ENCODE data around the gene YIF1B. TPM values are rescaled to one million over a fixed set of nuclear protein-coding genes. Genes with fewer than 3 reads are reported as not detected.

YIF1B gene
- total RNA-seq, 2 experiments from 2014 or later, result 69.7 to 76.7 TPM

GRCh38 chr19:38288123-38288855, 27.5 kb downstream of the YIF1B start:
- Mint-ChIP-seq H3K36me3 (no peaks in the 10 kb centered on the region), H3K4me1 (peaks cover 4% of the 10 kb centered on the region), H3K27ac (no peak overlapping the region), H3K4me3 (no peak overlapping the region), H3K27me3 (no peaks in the 10 kb centered on the region), H3K9me3 (ENCODE audit: low read depth) (no peaks in the 10 kb centered on the region)
- DNase-seq (no peak), ATAC-seq (no peak)
- CTCF ChIA-PET, result no interaction called here

GRCh38 chr19:38287604-38288003, 28.1 kb downstream of the YIF1B start:
- H3K27ac Mint-ChIP-seq, result no peak overlapping the region
- peaks cover 4% of the 10 kb centered on the region for H3K4me1 Mint-ChIP-seq
- ATAC-seq (no peak), DNase-seq (no peak)
- H3K27me3 Mint-ChIP-seq, result no peaks in the 10 kb centered on the region
- H3K4me3 Mint-ChIP-seq, result no peak overlapping the region
- H3K9me3 Mint-ChIP-seq (ENCODE audit: low read depth), result no peaks in the 10 kb centered on the region
- CTCF ChIA-PET, result no interaction called here
- H3K36me3 Mint-ChIP-seq, result no peaks in the 10 kb centered on the region

- Mint-ChIP-seq H3K4me1 (peaks cover 14% of the 10 kb centered on the region), H3K9me3 (ENCODE audit: low read depth) (no peaks in the 10 kb centered on the region), H3K27me3 (no peaks in the 10 kb centered on the region), H3K4me3 (no peak overlapping the region), H3K27ac (no peak overlapping the region), H3K36me3 (no peaks in the 10 kb centered on the region)
- ATAC-seq (no peak), DNase-seq (no peak)
- CTCF ChIA-PET, result interaction anchor here (1.1 to 1.2 kb wide), 2 partner anchors 35 to 89 kb away, joined by 3 read pairs; partner anchors contain the start of gene PSMD8
Measured at GRCh38 chr19:38285567-38285966, 30.2 kb downstream of the YIF1B start.

DNA sequence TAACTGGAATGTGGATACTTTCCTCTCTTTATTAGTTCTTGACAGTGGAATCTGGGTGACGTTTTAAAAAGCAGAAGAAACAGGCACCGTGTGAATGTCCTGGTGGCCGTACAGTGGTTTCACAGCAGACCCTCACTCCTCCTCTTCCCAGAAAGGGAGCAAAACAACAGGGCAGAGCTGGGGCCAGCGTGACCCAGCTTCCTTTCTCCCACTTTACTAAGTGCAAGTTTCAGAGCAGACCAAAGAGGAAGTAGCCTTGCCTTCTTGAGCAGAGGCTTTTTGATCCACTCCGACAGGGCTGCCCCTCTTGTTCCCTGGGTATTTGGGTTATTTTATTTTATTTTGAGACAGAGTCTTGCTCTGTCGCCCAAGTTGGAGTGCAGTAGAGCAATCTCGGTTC, 31.3 kb downstream of the YIF1B start:
- H3K9me3 Mint-ChIP-seq (ENCODE audit: low read depth), result no peaks in the 10 kb centered on the region
- no peaks in the 10 kb centered on the region for H3K36me3 Mint-ChIP-seq
- H3K27me3 Mint-ChIP-seq, result no peaks in the 10 kb centered on the region
- H3K4me3 Mint-ChIP-seq, result no peak overlapping the region
- H3K4me1 Mint-ChIP-seq, result peaks cover 14% of the 10 kb centered on the region
- CTCF ChIA-PET, result interaction anchor here (1.2 kb wide), 1 partner anchor 41 kb away, joined by 3 read pairs; no protein-coding TSS in a partner anchor
- DNase-seq (no peak), ATAC-seq (no peak)
- no peak overlapping the region for H3K27ac Mint-ChIP-seq

DNA sequence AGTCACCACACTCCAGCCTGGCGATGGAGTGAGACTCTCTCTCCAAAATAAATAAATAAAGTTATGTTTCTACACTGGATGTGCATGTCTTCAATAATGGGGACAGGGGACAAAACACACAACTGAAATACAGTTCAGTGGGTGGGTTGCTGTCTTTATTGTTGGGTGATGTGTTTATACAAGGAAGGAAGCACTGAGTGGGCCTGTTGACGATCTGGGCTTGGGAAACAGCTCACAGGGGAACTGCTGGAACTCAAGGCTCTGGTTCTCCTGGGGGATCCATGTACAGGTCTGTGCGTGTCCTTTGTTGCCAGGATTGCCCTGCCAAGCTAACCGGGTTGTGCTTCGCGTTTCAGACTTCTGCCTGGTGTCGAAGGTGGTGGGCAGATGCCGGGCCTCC, 32.5 kb downstream of the YIF1B start:
- Mint-ChIP-seq H3K36me3 (no peaks in the 10 kb centered on the region), H3K9me3 (ENCODE audit: low read depth) (no peaks in the 10 kb centered on the region), H3K27me3 (no peaks in the 10 kb centered on the region), H3K4me3 (no peak overlapping the region), H3K27ac (no peak overlapping the region), H3K4me1 (peaks cover 14% of the 10 kb centered on the region)
- ATAC-seq, result no peak
- CTCF ChIA-PET, result interaction anchor here (1.2 kb wide), 1 partner anchor 39 kb away, joined by 3 read pairs; no protein-coding TSS in a partner anchor
- no peak for DNase-seq

DNA sequence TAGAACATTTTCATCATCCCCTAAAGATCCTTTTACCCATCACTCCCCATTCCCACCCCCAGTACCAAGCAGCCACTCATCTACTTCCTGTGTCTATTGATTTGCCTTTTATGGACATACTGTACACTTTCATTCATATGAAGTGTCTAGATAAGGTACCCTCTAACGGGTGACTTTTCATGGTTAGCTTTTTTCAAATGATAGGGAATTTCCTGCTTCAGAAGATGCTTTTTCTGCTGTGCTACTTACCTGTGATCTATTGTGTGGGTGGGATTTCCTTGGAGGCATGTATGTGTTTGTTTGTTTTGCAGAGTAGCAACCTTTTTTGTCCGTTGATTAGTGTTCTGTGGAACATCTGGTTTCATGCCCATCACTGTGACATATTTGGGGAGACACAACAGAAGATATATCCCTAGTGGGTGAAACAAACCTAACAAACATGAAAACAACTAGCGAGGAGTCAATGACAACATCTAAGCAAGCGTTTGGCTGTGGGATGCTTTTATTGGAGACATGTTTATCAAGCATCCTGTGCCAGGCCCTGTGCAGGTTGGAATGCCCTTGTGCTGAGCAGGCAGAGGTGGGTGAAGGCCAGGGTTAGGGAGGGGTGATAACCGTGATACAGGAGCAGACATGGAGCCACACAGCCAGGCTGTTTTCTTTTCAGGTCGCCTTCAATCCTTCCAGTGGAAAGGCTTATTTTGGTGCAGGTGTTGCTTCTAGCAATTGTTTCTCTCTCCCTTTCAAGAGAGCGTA, 33.8 kb downstream of the YIF1B start:
- no peaks in the 10 kb centered on the region for H3K36me3 Mint-ChIP-seq
- ATAC-seq (peak; percentile 23), DNase-seq (no peak)
- H3K4me1 Mint-ChIP-seq, result peaks cover 14% of the 10 kb centered on the region
- no peaks in the 10 kb centered on the region for H3K27me3 Mint-ChIP-seq
- H3K9me3 Mint-ChIP-seq (ENCODE audit: low read depth), result no peaks in the 10 kb centered on the region
- CTCF ChIA-PET, result interaction anchor here (1.0 kb wide), 1 partner anchor 80 kb away, joined by 3 read pairs; no protein-coding TSS in a partner anchor
- no peak overlapping the region for H3K4me3 Mint-ChIP-seq
- peak overlapping the region; percentile 20 for H3K27ac Mint-ChIP-seq

DNA sequence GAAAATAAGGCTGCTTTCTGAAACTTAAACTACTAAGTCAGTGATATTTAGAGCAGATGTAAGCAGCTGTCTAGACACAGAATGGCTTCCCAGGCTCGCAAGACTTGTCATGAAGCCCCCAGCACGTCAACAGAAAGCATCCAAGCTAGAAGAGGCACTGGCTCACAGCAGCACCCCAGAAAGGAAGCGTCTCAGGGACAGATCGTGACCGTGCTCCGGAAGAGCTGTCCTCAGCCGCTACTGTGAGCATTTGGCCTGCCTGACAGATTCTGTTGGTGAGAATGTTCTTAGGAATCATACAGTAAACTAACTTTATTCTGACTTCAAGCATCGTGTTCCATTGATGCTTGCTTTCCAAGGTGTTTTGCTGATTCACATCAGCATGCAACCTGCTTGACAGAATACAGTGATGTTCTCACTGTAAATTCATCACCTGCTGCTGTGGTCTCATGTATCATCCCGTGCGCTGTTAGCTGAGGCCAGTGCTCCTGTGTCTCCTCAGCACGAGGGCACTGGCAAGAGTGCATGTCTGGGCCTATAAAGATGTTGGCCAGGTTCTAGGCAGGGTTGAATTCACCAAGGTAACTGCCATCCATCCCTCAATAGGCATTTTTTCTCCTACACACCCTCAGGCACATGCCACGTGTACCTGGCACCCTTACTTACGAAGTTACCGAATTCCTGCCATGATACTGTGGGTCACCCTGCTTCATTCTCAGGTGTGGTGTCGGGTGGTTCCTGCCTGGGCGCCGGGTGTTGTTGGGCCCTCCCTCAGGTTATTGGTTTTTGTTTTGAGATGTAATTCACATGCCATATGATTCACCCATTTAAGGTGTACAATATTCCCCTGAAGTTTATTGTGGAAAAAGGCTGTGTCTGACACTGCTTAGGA, 35.5 kb downstream of the YIF1B start:
- Mint-ChIP-seq H3K9me3 (ENCODE audit: low read depth) (no peaks in the 10 kb centered on the region), H3K36me3 (no peaks in the 10 kb centered on the region), H3K4me3 (no peak overlapping the region), H3K27me3 (no peaks in the 10 kb centered on the region), H3K4me1 (peaks cover 14% of the 10 kb centered on the region), H3K27ac (no peak overlapping the region)
- ATAC-seq (no peak), DNase-seq (no peak)
- CTCF ChIA-PET, result interaction anchor here (1.0 kb wide), 1 partner anchor 82 kb away, joined by 3 read pairs; no protein-coding TSS in a partner anchor

- ATAC-seq (no peak), DNase-seq (no peak)
- CTCF ChIA-PET, result no interaction called here
- Mint-ChIP-seq H3K4me3 (no peak overlapping the region), H3K36me3 (no peaks in the 10 kb centered on the region), H3K4me1 (peaks cover 11% of the 10 kb centered on the region), H3K27ac (no peak overlapping the region), H3K27me3 (no peaks in the 10 kb centered on the region), H3K9me3 (ENCODE audit: low read depth) (no peaks in the 10 kb centered on the region)
Measured at GRCh38 chr19:38278751-38279150, 37.0 kb downstream of the YIF1B start.

- H3K4me1 Mint-ChIP-seq, result peaks cover 11% of the 10 kb centered on the region
- no peak overlapping the region for H3K27ac Mint-ChIP-seq
- H3K4me3 Mint-ChIP-seq, result no peak overlapping the region
- no peaks in the 10 kb centered on the region for H3K9me3 Mint-ChIP-seq (ENCODE audit: low read depth)
- H3K27me3 Mint-ChIP-seq, result no peaks in the 10 kb centered on the region
- DNase-seq, result no peak
- CTCF ChIA-PET, result interaction anchor here (1.2 kb wide), 1 partner anchor 13 kb away, joined by 4 read pairs; no protein-coding TSS in a partner anchor
- no peak for ATAC-seq
- H3K36me3 Mint-ChIP-seq, result no peaks in the 10 kb centered on the region
Measured at GRCh38 chr19:38277969-38278680, 37.6 kb downstream of the YIF1B start.

- CTCF ChIA-PET, result interaction anchor here (1.2 kb wide), 1 partner anchor 12 kb away, joined by 4 read pairs; no protein-coding TSS in a partner anchor
- Mint-ChIP-seq H3K27ac (no peak overlapping the region), H3K9me3 (ENCODE audit: low read depth) (no peaks in the 10 kb centered on the region), H3K4me1 (peaks cover 10% of the 10 kb centered on the region), H3K36me3 (no peaks in the 10 kb centered on the region), H3K27me3 (no peaks in the 10 kb centered on the region), H3K4me3 (no peak overlapping the region)
- DNase-seq, result no peak
- no peak for ATAC-seq
Measured at GRCh38 chr19:38277549-38277948, 38.2 kb downstream of the YIF1B start.

DNA sequence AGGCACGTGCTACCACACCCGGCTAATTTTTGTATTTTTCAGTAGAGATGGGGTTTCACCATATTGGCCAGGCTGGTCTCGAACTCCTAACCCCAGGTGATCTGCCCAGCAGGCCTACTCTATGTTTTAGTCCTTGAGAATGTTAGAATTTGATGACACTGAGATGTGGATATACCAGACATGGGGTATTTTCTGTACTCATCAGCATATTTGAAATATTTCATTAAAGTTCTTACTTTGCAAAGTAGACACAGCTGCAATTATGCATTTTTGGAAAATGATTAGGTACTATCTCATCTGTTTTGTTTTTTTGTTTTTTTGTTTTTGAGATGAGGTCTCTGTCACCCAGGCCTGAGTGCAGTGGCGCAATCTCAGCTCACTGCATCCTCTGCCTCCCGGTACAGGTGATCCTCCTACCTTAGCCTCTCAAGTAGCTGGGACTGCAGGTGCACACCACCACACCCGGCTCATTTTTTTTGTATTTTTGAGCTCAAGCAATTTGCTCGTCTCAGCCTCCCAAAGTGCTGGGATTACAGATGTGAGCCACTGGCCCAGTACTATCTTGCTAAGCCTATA, 38.7 kb downstream of the YIF1B start:
- H3K4me1 Mint-ChIP-seq, result peaks cover 5% of the 10 kb centered on the region
- no peaks in the 10 kb centered on the region for H3K27me3 Mint-ChIP-seq
- no peak for ATAC-seq
- no peaks in the 10 kb centered on the region for H3K36me3 Mint-ChIP-seq
- H3K27ac Mint-ChIP-seq, result no peak overlapping the region
- H3K9me3 Mint-ChIP-seq (ENCODE audit: low read depth), result no peaks in the 10 kb centered on the region
- DNase-seq, result no peak
- CTCF ChIA-PET, result interaction anchor here (0.6 to 1.2 kb wide), 2 partner anchors 11 to 201 kb away, joined by 3 to 4 read pairs; no protein-coding TSS in a partner anchor
- H3K4me3 Mint-ChIP-seq, result no peak overlapping the region

DNA sequence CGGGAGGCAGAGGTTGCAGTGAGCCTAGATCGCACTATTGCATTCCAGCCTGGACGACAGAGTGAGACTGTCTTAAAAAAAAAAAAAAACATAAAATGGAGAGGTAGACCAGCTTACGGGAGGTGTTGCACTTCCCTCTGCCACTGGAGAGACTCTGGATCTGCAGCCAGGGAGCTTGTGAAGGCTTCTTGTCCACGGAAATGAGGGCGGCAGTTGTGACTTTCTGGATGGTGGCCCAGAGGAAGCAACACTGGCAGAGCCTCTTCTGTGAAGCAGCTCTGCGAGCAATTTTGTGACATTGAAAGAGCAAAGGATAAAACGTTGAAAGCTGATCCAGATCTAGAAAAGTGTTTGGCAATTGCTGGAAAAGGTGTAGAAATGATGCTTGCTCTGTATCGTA, 41.0 kb downstream of the YIF1B start:
- CTCF ChIA-PET, result interaction anchor here (1.1 kb wide), 1 partner anchor 9 kb away, joined by 3 read pairs; no protein-coding TSS in a partner anchor
- Mint-ChIP-seq H3K4me1 (no peaks in the 10 kb centered on the region), H3K4me3 (no peak overlapping the region), H3K27ac (no peak overlapping the region), H3K36me3 (no peaks in the 10 kb centered on the region), H3K9me3 (ENCODE audit: low read depth) (no peaks in the 10 kb centered on the region), H3K27me3 (no peaks in the 10 kb centered on the region)
- no peak for ATAC-seq
- DNase-seq, result no peak

Data from activated CD8-positive, alpha-beta memory T cell treated with anti-CD3 and anti-CD28 coated beads, Interleukin-2, amount 10 ng/mL, durations not matched to agents 7 days and 5 days (primary cell).